Trophoblast cell (in vitro differentiated cells and primary cell): ENCODE results near the gene PDE8A.

Source experiments
- DNase-seq, 2 donors: peaks; one replicate each; pipeline ENCODE4 v3.0.0-alpha.2; 2016
- H2AFZ ChIP-seq: 2 replicates; pipeline ENCODE4 v1.6.1; 2013; ENCODE audit warnings: low read length, moderate library complexity, mild to moderate bottlenecking; ENCODE audit not compliant: insufficient read depth, poor library complexity
- H2AK5ac ChIP-seq: 2 replicates; pipeline ENCODE4 v1.6.1; 2013; ENCODE audit warnings: mild to moderate bottlenecking, low read length
- H2BK120ac ChIP-seq: 2 replicates; pipeline ENCODE4 v1.6.1; 2013; ENCODE audit warnings: low read length, mild to moderate bottlenecking, moderate library complexity; ENCODE audit not compliant: insufficient read depth, poor library complexity
- H2BK12ac ChIP-seq: 2 replicates; pipeline ENCODE4 v1.6.1; 2013; ENCODE audit warnings: mild to moderate bottlenecking, low read length, moderate library complexity
- H2BK5ac ChIP-seq: 2 replicates; pipeline ENCODE4 v1.6.1; 2013; ENCODE audit warnings: low read length, low read depth, moderate library complexity, mild to moderate bottlenecking; ENCODE audit not compliant: poor library complexity
- H3K14ac ChIP-seq: 2 replicates; pipeline ENCODE4 v1.6.1; 2013; ENCODE audit warnings: mild to moderate bottlenecking, low read length
- H3K18ac ChIP-seq: 2 replicates; pipeline ENCODE4 v1.6.1; 2013; ENCODE audit warnings: mild to moderate bottlenecking, low read length
- H3K23ac ChIP-seq: 2 replicates; pipeline ENCODE4 v1.6.1; 2013; ENCODE audit warnings: low read length
- H3K27ac ChIP-seq: 2 replicates; pipeline ENCODE4 v1.5.1; 2013; ENCODE audit warnings: low read depth, mild to moderate bottlenecking, inconsistent platforms, low read length, moderate library complexity
- H3K27me3 ChIP-seq: 2 replicates; pipeline ENCODE4 v1.6.1; 2013; ENCODE audit warnings: inconsistent platforms, mild to moderate bottlenecking, low read length, moderate library complexity; ENCODE audit not compliant: insufficient read depth
- H3K36me3 ChIP-seq, 2 experiments: 1 replicate in 1 of 2; 2 replicates in 1 of 2; pipeline ENCODE4 v1.6.1; 2013; ENCODE audit warnings: low read length in 2 of 2, mild to moderate bottlenecking in 2 of 2, moderate library complexity in 1 of 2; ENCODE audit not compliant: insufficient read depth in 2 of 2, control insufficient read depth in 1 of 2
- H3K4ac ChIP-seq: 2 replicates; pipeline ENCODE4 v1.6.1; 2013; ENCODE audit warnings: low read depth, mild to moderate bottlenecking, low read length, moderate library complexity
- H3K4me1 ChIP-seq, 2 experiments: 1 replicate in 1 of 2; 2 replicates in 1 of 2; pipeline ENCODE4 v1.6.1; 2013; ENCODE audit warnings: low read length in 2 of 2, mild to moderate bottlenecking in 2 of 2, moderate library complexity in 1 of 2; ENCODE audit not compliant: insufficient read depth in 2 of 2, control insufficient read depth in 1 of 2
- H3K4me2 ChIP-seq: 2 replicates; pipeline ENCODE4 v1.6.1; 2013; ENCODE audit warnings: inconsistent platforms, mild to moderate bottlenecking, low read length, moderate library complexity
- H3K4me3 ChIP-seq: 2 replicates; pipeline ENCODE4 v1.5.1; 2013; ENCODE audit warnings: mild to moderate bottlenecking, low read depth, low read length, inconsistent platforms
- H3K79me1 ChIP-seq: one replicate; pipeline ENCODE4 v1.6.1; 2013; ENCODE audit warnings: low read length
- H3K79me2 ChIP-seq: 2 replicates; pipeline ENCODE4 v1.6.1; 2013; ENCODE audit warnings: low read length, mild to moderate bottlenecking; ENCODE audit not compliant: control insufficient read depth, insufficient read depth, poor library complexity
- H3K9ac ChIP-seq: 2 replicates; pipeline ENCODE4 v1.6.1; 2013; ENCODE audit warnings: mild to moderate bottlenecking, low read length
- H3K9me3 ChIP-seq: 2 replicates; pipeline ENCODE4 v1.6.1; 2013; ENCODE audit warnings: low read depth, mild to moderate bottlenecking, control low read depth, inconsistent platforms, low read length; ENCODE audit not compliant: insufficient read depth
- H4K12ac ChIP-seq: 2 replicates; pipeline ENCODE4 v1.6.1; 2013; ENCODE audit warnings: low read depth, mild to moderate bottlenecking, low read length, moderate library complexity
- H4K8ac ChIP-seq: 2 replicates; pipeline ENCODE4 v1.6.1; 2013; ENCODE audit warnings: low read depth, mild to moderate bottlenecking, low read length, moderate library complexity
- H4K91ac ChIP-seq: one replicate; pipeline ENCODE4 v1.6.1; 2013; ENCODE audit warnings: low read depth, mild to moderate bottlenecking, low read length, moderate library complexity
- WGBS: extraction: QIAGEN DNeasy Blood & Tissue Kit; methylation state at CpG from one replicate; pipeline ENCODE4 v1.1.7; 2013; ENCODE audit warnings: missing lambda C conversion rate; ENCODE audit not compliant: insufficient read length, insufficient coverage; ENCODE audit errors: extremely low coverage; 5-methylcytosine and 5-hydroxymethylcytosine counted together

Gene PDE8A

DNA sequence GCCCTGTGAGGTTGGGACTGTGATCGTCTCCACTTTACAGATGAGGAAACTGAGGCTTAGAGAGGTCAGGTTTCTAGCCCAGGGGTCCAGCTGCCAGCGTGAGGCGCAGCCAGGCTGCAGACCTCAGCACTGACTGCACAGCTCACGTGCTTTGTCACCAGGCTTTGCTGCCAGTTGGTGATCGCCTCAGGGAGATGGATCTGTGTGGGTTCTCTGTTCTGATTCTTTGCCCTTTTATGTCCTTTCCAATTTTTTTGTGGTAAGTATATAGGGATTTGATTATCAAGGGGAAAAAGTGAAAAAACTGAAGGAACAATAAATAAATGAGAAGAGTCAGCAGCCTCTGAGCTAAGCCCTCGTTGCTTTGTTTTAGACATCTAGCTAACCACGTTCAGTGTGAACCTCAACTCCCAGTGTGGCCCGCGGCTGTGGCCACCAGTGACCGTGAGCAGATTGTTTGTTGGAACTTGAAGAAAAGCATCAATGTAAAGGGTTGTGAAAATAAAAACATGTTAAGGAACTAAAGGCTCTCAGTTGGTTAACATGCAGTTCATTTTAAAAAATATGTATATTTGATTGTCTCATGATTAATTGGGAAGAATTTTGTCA lies 117.6 kb downstream of the PDE8A start:
- no peak overlapping the region for H3K18ac ChIP-seq
- WGBS: no CpG with 5 or more reads among the region's 10 CpGs

DNA sequence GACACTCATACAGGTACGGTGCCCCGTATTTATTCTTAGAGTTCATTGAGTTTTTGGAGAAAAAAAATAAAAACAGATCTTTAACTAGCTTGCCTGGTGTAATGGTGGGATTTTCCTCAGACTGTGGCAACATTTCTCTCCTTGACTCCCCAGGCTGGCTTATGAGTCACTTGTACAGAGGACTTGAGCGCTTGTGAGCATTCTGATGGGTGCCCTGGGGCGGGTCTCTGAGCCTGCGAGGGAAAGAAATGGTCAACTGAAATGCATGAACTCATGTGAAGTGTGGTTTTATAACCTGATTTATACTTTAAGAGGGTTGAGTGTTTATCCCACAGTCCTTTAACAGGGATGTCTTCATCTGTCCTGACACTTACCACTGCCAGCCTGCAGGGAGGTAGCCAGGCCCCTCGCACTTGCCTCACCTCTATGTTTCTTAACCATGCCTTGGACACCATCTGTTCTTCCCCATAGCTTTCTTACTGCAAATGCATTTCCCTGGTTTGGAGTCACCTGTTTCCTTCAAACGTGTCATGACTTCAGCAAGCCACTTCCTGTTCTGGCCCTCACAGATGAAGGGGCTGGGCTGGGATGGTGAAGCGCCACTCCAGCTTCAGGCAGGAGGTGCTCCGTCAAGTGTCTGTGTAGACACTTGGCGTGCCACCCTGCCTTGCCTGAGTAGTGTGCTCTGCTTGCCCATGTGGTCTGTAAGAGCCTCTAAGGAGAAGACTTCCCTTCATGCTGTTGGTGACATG lies 118.7 kb downstream of the PDE8A start:
- WGBS: no CpG with 5 or more reads among the region's 10 CpGs
- H2BK12ac ChIP-seq: no peak overlapping the region
- no peaks in the 10 kb centered on the region for H3K79me1 ChIP-seq
- no peak overlapping the region for H3K4me2 ChIP-seq
- H3K23ac ChIP-seq: no peak overlapping the region
- no peak overlapping the region for H4K12ac ChIP-seq
- H2BK5ac ChIP-seq: no peak overlapping the region
- no peak overlapping the region for H2BK120ac ChIP-seq
- no peaks in the 10 kb centered on the region for H3K27me3 ChIP-seq
- no peak for DNase-seq
- no peak overlapping the region for H3K4me3 ChIP-seq
- H3K36me3 ChIP-seq: peaks cover 0 to 2% of the 10 kb centered on the region in 2 experiments
- no peak overlapping the region for H3K4ac ChIP-seq
- no peaks in the 10 kb centered on the region for H3K9me3 ChIP-seq
- H4K8ac ChIP-seq: no peak overlapping the region
- H3K4me1 ChIP-seq: peaks cover 0 to 2% of the 10 kb centered on the region in 2 experiments
- no peak overlapping the region for H2AK5ac ChIP-seq
- H4K91ac ChIP-seq: no peak overlapping the region
- no peak overlapping the region for H2AFZ ChIP-seq
- no peak overlapping the region for H3K18ac ChIP-seq
- H3K79me2 ChIP-seq: no peaks in the 10 kb centered on the region
- no peak overlapping the region for H3K14ac ChIP-seq
- H3K9ac ChIP-seq: no peak overlapping the region
- no peak overlapping the region for H3K27ac ChIP-seq

More for the DNA sequence above, 117.6 kb downstream of the PDE8A start:
- no peak for DNase-seq
- Histone ChIP-seq H2AFZ (no peak overlapping the region), H4K8ac (no peak overlapping the region), H3K4me1 (peaks cover 0 to 2% of the 10 kb centered on the region in 2 experiments), H3K36me3 (peaks cover 0 to 2% of the 10 kb centered on the region in 2 experiments), H4K12ac (no peak overlapping the region), H4K91ac (no peak overlapping the region), H3K9ac (no peak overlapping the region), H3K27ac (no peak overlapping the region), H2BK12ac (no peak overlapping the region), H2AK5ac (no peak overlapping the region), H2BK120ac (no peak overlapping the region), H3K9me3 (no peaks in the 10 kb centered on the region), H3K4me2 (no peak overlapping the region), H3K4me3 (no peak overlapping the region), H3K4ac (no peak overlapping the region), H3K79me2 (no peaks in the 10 kb centered on the region), H3K27me3 (no peaks in the 10 kb centered on the region), H3K23ac (no peak overlapping the region), H2BK5ac (no peak overlapping the region), H3K14ac (no peak overlapping the region), H3K79me1 (no peaks in the 10 kb centered on the region)

DNA sequence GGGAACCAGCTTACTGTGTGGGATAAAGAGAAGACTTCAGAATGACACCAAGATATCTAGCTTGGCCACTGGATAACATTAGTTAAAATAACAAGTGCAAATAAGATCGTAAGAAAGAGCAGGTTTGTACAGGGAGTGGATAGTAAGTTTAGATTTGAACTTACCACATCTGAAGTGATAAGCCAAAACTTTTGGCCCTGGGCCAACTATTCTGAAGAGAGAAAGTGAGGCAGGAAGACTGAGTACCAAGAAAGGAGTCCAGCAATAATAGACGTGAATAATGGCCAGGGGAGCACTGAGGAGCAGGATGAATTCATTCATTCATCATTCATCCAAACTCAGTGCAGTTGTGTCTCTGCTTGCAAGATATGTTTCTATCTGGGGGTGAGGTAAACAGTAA lies 122.9 kb downstream of the PDE8A start:
- Histone ChIP-seq H3K4ac (no peak overlapping the region), H2BK12ac (no peak overlapping the region), H4K12ac (no peak overlapping the region), H3K4me3 (no peak overlapping the region), H2BK120ac (no peak overlapping the region), H3K18ac (no peak overlapping the region), H4K91ac (no peak overlapping the region), H3K79me2 (no peaks in the 10 kb centered on the region), H3K14ac (no peak overlapping the region), H3K27ac (no peak overlapping the region), H3K36me3 (no peaks in the 10 kb centered on the region), H3K4me2 (no peak overlapping the region), H4K8ac (no peak overlapping the region), H2AFZ (no peak overlapping the region), H3K79me1 (no peaks in the 10 kb centered on the region), H3K23ac (no peak overlapping the region), H3K27me3 (no peaks in the 10 kb centered on the region), H2BK5ac (no peak overlapping the region), H3K9me3 (no peaks in the 10 kb centered on the region), H3K9ac (no peak overlapping the region), H3K4me1 (peaks cover 8 to 9% of the 10 kb centered on the region in 2 experiments), H2AK5ac (no peak overlapping the region)
- no CpG with 5 or more reads among the region's 2 CpGs for WGBS
- no peak for DNase-seq

DNA sequence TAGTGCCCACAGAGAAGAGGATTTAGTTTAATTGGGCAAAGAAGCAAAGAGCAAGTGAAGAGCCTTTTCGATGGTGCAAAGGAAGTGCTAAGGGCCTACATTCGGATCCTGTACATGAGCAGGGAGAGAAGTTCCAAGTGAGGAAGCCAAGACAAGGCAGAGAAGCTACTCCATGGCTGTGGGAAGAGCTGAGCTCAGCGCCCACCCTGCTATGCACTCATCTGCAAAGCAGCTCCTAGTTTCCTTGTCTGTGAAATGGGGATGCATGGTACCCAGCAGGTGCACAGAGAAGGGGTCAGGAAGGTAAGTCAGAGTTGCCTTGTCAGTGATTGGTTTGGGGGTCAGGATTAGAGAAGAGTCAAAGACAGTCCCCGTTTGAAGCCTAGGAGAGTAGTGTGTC lies 126.5 kb downstream of the PDE8A start:
- no peak overlapping the region for H3K23ac ChIP-seq
- H2BK5ac ChIP-seq: no peak overlapping the region
- no peaks in the 10 kb centered on the region for H3K79me2 ChIP-seq
- H4K8ac ChIP-seq: no peak overlapping the region
- no peaks in the 10 kb centered on the region for H3K9me3 ChIP-seq
- H3K4ac ChIP-seq: no peak overlapping the region
- H3K4me2 ChIP-seq: no peak overlapping the region
- H2AK5ac ChIP-seq: no peak overlapping the region
- no peak overlapping the region for H4K91ac ChIP-seq
- no peak overlapping the region for H2BK120ac ChIP-seq
- H3K14ac ChIP-seq: no peak overlapping the region
- H3K4me1 ChIP-seq: peaks cover 7 to 8% of the 10 kb centered on the region in 2 experiments
- H3K36me3 ChIP-seq: no peaks in the 10 kb centered on the region
- H2AFZ ChIP-seq: no peak overlapping the region
- no peak overlapping the region for H3K9ac ChIP-seq
- no peak overlapping the region for H2BK12ac ChIP-seq
- no peak overlapping the region for H4K12ac ChIP-seq
- H3K27me3 ChIP-seq: no peaks in the 10 kb centered on the region
- H3K18ac ChIP-seq: no peak overlapping the region
- H3K4me3 ChIP-seq: no peak overlapping the region
- DNase-seq: no peak
- no peaks in the 10 kb centered on the region for H3K79me1 ChIP-seq
- no CpG with 5 or more reads among the region's 4 CpGs for WGBS
- H3K27ac ChIP-seq: no peak overlapping the region
